ENCODE results near the gene SUSD5.

The SUSD5 gene

DNA sequence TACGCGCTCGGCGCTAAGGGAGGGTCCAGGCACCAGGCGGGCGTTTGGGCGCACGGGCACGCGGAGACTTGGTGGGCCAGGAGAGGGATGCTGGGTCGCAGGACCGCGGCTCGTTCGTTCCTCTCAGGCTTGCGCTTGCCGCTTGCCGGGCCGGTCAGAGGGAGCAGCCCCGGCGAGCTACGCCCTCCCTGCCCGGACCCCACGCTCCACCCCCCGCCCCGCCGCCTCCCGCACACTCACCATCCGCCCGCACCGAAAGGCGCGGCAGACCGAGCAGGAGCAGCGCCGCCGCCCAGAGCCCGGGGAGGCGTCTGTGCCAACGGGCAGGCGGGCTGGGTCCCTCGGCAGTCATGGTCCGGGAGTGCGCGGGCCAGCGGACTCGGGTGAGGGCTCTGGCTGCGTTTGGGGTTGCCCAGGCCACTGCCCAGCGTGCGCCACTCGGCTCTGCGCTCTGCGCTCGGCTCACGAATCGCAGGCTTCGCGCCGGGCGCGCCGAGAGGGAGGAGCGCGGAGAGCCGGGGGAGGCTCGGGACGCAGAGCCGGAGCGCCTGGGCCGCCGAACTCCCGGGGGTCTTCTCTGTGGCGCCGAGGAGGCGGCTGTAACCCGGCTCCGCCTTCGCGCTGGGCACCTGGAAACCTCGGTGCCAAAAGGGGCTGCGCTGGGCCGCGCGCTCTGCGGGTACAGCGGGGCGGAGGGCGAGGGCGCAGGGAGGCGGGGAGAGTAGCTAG is at the start of gene SUSD5:
Gene SUSD5, minus strand, starts transcription at position 365 of the 729 bp plus-strand sequence. Its CDS starts 13 bp downstream, at position 352.
- DNase-seq = no peak

DNA sequence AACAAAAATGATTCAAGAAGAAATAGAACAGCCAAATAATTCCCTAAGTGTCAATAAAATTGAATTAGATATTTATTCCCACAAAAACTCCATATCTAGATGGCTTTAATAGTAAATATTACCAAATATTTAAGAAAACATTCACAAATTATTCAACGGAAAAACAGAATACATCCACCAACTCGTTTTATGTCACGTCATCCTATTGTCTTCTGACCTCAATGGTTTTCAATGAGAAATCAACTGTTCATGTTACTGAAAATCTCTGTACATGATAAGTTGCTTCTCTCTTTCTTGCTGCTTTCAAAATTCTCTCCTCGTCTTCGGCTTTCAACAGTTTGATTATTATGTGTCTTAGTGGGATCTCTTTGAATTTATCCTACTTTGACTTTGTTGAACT is 41.5 kb upstream of the SUSD5 start:
- no peak for DNase-seq

GRCh38 chr3:33256249-33256648 is 37.6 kb upstream of the SUSD5 start:
- DNase-seq = no peak

DNA sequence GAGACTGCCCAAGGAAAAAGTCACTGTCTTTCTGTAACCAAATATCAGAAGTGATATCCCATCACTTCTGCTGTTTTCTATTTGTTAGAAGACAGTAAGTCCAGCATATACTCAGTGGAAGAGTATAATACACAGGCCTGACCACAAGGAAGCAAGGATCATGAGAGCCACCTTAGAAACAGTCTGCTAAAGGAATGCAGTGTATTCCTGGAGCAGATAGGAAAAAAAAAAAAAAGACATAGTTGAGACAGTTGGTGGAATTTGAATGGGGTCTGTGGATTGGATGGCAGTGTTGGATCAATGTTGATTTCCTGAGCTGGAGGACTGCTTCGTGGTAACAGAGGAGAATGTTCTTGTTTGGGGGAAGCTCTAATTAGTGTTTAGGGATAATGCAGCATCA is 32.1 kb upstream of the SUSD5 start:
- DNase-seq = no peak

DNA sequence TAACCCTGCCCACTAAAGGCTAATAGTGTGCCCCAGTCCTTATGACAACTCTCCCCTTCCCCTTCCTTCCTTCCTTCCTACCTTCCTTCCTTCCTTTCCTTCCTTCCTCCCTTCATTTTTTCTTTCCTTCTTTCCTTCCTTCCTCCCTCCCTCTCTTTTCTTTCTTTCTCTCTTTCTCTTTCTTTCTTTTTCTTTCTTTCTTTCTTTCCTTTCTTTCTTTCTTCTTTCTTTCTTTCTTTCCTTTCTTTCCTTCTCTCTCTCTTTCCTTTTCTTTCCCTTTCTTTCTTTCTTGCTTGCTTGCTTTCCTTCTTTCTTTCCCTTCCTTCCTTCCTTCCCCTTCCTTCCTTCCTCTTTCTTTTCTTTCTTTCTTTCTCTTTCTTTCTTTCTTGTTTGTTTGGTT is 28.2 kb upstream of the SUSD5 start:
- DNase-seq = no peak

DNA sequence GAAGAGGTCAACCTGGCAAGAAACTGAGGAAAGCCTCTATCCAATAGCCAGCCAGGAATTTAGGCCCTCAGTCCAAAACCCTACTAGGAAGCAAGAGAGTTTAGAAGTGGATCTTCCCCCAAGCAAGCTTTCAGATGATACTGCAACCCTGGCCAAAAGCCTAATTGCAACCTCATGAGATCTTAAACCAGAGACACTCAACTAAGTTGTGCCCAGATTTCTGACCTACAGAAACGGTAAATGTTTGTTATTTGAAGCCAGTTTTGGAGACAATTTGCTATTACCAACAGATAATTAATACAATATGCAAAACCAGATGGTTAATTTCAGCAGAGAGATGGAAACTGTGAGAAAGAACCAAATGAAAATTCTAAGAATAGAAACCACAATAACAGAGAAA is 21.7 kb upstream of the SUSD5 start:
- no peak for DNase-seq

DNA sequence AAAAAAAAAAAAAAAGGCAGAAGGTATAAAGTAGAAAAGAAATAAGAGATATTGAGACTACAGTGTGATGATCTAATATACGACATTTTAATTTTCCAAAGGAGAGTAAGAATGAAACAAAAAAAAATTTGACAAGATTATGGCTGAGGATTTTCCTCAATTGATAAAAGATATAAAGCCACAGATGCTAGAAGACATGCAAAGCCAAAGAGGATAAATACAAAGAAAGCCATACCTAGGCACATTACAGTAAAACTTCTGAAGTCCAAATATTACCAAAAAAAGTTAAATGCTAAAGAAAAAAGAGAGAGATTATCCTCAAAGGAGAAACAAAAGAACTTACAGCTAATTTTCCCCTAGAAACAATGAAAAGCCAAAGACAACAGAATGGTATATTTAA is 20.3 kb upstream of the SUSD5 start:
- no peak for DNase-seq

GRCh38 chr3:33237439-33237838 is 18.8 kb upstream of the SUSD5 start:
- no peak for DNase-seq

GRCh38 chr3:33236005-33236404 is 17.4 kb upstream of the SUSD5 start:
- DNase-seq = no peak

GRCh38 chr3:33233884-33234283 is 15.3 kb upstream of the SUSD5 start:
- DNase-seq = no peak

GRCh38 chr3:33231756-33232465 is 13.3 kb upstream of the SUSD5 start:
- DNase-seq = no peak

DNA sequence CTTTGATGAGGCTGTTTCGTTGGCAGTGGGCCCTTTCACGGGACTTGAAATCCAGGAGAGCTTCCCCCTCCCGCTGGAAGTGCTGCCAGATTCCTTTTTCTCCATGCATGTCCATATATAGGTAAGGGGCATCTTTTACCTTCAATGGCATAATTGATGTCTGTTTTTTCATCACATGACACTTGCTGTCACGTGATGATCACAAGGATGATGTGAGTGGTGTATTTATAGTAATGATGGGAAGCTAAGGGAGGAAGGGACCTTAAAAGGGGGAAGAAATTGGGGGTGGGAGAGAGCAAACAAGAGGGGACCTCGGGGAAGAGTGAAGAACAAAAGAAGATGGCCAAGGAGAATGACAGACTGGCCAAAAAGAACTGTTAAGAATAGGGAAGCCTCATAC is 11.3 kb upstream of the SUSD5 start:
- DNase-seq = no peak

DNA sequence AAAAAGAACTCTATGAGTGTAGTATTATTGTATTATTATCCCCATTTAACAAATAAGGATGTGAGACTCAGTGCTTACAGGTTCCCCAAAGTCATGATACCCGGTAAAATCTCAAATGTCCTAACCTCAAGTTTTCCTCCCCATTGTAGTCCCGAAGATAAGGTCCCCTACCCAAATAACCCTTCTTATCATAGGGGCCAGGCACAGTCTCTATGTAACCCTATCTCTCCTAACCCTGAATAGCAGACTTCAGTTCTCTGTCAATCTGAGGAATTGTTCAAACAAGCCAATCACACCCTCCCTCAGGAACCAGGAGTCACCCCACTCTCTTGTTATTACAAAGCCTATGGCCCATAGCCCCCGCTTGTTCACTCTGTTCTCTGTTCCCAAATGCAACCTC is 10.5 kb upstream of the SUSD5 start:
- DNase-seq = no peak

DNA sequence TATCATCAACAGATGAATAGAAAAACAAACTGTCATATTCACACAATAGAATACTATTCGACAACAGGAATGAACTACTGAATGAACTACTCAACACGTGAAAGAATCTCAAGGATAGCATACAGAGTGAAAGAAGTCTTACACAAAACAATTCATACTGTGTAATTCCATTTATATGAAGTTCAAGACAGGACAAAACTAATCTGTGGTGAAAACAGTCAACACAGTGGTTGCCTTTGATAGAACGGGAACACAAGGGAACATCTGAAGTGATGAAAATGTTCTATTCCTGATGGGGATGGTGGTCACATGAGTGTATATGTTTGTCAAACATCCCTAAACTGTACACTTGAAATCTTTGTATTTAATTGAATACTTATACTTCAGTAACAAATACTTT is 2.6 kb upstream of the SUSD5 start:
- no peak for DNase-seq

DNA sequence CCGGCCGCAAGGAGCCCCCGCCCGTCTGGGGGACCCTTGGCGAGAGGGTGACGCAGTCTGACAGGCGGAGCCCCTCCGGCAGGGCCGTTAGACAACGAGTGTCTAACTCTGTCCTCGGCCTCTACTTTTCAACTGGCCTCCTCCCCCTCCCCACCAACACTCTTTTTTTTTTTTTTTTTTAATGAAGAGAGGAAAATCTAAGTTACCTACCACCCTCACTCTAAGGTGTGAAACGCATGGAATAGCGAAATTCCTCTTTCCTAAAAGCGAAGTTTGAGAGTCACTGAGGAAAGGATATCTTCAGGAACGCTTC is 521 bp upstream of the SUSD5 start:
- no peak for DNase-seq

DNA sequence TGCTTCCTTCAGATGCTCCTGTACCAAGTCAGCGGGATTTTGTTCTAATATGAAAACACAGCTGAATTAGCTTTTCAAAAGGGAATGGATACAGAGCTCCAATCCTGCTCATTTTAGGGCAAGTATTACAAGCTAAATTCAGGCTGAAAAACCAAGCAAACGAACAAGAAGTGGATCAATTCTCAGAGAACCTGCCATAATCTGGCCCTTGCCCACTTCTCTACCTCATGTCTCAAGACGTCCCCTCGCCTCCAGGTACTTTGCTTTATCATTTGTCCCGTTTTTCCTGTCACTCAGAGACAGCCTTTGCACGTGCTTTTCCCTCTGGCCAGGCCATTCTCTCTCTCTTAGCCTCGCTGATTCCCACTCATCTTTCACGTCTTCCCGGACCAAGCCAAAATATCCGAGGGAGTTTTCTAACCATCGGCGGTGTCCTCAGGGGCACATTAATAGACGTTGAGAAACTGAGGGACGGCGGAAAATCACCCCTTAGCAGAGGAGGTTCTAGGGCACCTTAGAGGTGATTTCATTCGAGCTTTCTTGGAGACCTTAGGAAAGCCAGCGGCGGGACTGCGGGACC is 654 bp downstream of the SUSD5 start:
- DNase-seq = no peak

DNA sequence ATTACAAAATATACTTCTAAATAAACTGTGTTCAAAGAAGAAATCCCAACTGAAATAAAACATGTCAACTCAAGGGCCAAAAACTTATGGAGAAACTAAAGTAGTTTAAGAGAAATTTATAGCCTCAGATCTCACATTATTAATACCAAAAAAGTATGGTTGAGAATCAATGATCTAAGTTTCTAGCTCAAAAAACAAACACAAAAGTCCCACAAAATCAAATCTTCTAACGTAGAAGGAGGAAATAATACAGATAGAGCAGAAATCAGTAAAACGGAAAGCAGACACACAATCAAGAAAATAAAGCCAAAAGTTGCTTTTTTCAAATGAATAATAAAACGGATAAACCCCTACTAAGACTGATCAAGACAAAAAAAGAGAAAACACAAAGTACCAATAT is 2.9 kb downstream of the SUSD5 start:
- DNase-seq = no peak

- DNase-seq = no peak
Measured at GRCh38 chr3:33212406-33212805, 6.2 kb downstream of the SUSD5 start.

DNA sequence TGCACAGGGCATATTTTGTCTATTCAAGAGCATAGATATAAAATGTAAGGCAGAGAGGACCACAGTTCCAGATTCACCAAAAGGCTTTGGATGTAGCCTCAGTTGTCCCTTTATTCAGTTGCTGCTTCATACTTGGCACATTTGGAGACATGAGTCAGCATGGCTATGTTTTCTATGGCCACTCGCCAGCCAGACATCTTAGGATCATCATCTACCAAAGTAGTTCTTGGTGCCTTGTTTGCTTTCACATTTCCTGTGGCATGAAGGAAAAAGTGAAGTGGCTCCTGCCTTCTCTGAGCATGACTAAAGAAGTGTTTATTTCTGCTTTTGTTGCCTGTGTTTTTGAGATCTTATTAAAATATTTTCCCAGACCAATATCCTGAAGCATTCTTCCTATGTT is 7.2 kb downstream of the SUSD5 start:
- no peak for DNase-seq

GRCh38 chr3:33209357-33209756 is 9.3 kb downstream of the SUSD5 start:
- DNase-seq = no peak

DNA sequence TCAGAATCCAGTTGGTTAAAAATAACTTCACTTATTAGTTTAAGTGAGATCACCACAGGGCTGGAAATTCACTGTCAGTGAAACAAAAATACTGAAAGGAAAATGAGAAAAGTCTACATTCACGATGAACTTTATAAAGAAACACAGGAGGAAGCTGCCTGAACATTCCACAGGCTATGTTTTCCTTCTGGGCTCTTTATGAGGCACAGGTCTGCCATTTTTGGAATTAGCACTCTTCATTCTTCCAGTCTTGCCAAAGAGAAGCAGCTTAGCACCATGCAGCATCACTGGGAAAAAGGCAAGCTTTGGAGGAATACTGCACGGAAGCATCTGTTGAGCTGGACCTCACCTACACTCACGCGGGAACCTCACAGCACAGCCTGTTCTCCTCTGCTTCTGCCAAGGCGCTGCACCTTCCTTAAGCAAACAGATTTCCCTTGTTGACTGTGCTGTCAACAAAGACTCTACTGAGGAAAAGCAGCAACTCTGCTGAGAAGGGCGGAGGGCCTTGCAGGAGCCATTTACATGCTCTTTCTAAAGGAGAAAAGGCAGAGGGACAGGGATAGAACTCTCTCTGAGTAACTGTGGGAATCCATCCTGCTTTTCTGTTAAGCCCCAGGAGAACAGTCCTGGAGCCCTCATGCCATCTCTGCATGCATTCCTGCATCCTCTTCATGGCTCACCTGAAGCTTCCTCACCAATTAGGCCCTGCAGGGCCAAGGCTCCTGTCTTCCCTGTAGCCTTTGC is 15.7 kb downstream of the SUSD5 start:
- DNase-seq = no peak

GRCh38 chr3:33201195-33201594 is 17.4 kb downstream of the SUSD5 start:
- DNase-seq = no peak

DNA sequence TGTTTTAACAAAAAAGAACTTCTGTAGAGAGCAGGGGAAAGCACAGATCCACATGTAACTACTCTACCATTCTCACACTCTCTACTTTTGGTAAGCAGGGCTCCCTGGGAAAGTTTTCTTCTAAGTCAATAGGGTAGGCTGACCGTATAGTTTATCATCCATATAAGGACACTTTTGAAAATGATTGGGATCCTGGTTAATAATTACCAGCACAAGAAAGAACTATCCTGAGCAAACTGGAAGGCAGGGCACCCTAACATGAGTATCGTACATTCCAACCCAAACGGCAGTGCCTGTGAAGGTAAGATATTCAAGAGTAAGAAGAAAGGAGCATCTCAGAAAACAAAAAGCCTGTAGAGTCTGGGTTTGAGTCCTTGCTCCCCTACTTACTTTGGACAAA is 22.1 kb downstream of the SUSD5 start:
- DNase-seq = no peak

GRCh38 chr3:33194303-33194702 is 24.3 kb downstream of the SUSD5 start:
- no peak for DNase-seq
